K562 (cell line): Measurements from ENCODE around the gene VGF. TPM values are rescaled to one million over a fixed set of nuclear protein-coding genes. Genes with fewer than 3 reads are reported as not detected.

Source experiments
- ASH1L ChIP-seq: fragments of 450-650 bp; IDR thresholded peaks from 2 replicates; pipeline ENCODE4 v1.6.1; 2018; ENCODE audit warnings: borderline replicate concordance, mild to moderate bottlenecking, low read depth; ENCODE audit not compliant: partially characterized antibody
- CREB1 ChIP-seq, 2 experiments: sonication (generic) in 1 of 2; formaldehyde crosslinking in 1 of 2; IDR thresholded peaks; 2 replicates each; pipeline versions ENCODE4 v1.6.1 to v1.8.0; 2012 to 2022; ENCODE audit warnings: inconsistent platforms in 1 of 2, mild to moderate bottlenecking in 1 of 2, missing genetic modification reagents in 1 of 2, moderate library complexity in 1 of 2
- CREM ChIP-seq: IDR thresholded peaks from 2 replicates; pipeline ENCODE4 v1.6.1; 2014; ENCODE audit warnings: antibody characterized with exemption, low read depth
- ELF1 ChIP-seq: fragments of 200-800 bp; sonication (Bioruptor generic); IDR thresholded peaks from 2 replicates; pipeline ENCODE4 v1.6.1; 2016; ENCODE audit warnings: missing genetic modification characterization, missing compliant biosample characterization
- EWSR1 ChIP-seq: fragments of 450-650 bp; IDR thresholded peaks from 2 replicates; pipeline ENCODE4 v1.6.1; 2018; ENCODE audit warnings: borderline replicate concordance, mild to moderate bottlenecking, low read depth, moderate library complexity; ENCODE audit not compliant: partially characterized antibody
- GABPA ChIP-seq: fragments of 200-800 bp; sonication (Bioruptor generic); conservative IDR thresholded peaks from 2 replicates; pipeline ENCODE4 v1.6.1; 2016; ENCODE audit warnings: low read depth, missing genetic modification characterization, missing compliant biosample characterization
- HCFC1 ChIP-seq: IDR thresholded peaks from 2 replicates; pipeline ENCODE4 v1.6.1; 2012; ENCODE audit warnings: low read depth, low read length, improper control_type of control experiment
- LCOR ChIP-seq: sonication (generic); formaldehyde crosslinking; IDR thresholded peaks from 2 replicates; pipeline ENCODE4 v1.8.0; 2022; ENCODE audit warnings: mild to moderate bottlenecking, missing genetic modification reagents
- MIER1 ChIP-seq: fragments of 450-650 bp; IDR thresholded peaks from 2 replicates; pipeline ENCODE4 v1.6.1; 2016; ENCODE audit warnings: antibody characterized with exemption, mild to moderate bottlenecking, low read depth
- NONO ChIP-seq, 2 experiments: fragments of 200-400 bp in 1 of 2; fragments of 450-650 bp in 1 of 2; formaldehyde crosslinking in 1 of 2; IDR thresholded peaks; 2 replicates each; pipeline ENCODE4 v1.6.1; 2017; ENCODE audit warnings: low read depth in 2 of 2, mild to moderate bottlenecking in 2 of 2, moderate library complexity in 2 of 2, low read length in 1 of 2
- NRF1 ChIP-seq, 2 experiments: fragments of 450-650 bp; IDR thresholded peaks in 1 of 2; conservative IDR thresholded peaks in 1 of 2; 2 replicates each; pipeline ENCODE4 v1.6.1; 2014; ENCODE audit warnings: mild to moderate bottlenecking in 2 of 2
- OTX1 ChIP-seq: fragments of 450-650 bp; formaldehyde crosslinking; IDR thresholded peaks from 2 replicates; pipeline ENCODE4 v1.4.0; 2022; ENCODE audit warnings: mild to moderate bottlenecking
- POLR2G ChIP-seq: fragments of 200-400 bp; formaldehyde crosslinking; IDR thresholded peaks from 2 replicates; pipeline ENCODE4 v1.6.1; 2017; ENCODE audit warnings: low read depth, mild to moderate bottlenecking, antibody characterized with exemption, low read length, moderate library complexity
- RHOXF2B ChIP-seq: fragments of 250-450 bp; sonication (Bioruptor Pico); conservative IDR thresholded peaks from 2 replicates; pipeline ENCODE4 v1.5.1; 2021
- SP1 ChIP-seq: sonication (generic); formaldehyde crosslinking; IDR thresholded peaks from 2 replicates; pipeline ENCODE4 v1.8.1; 2022; ENCODE audit warnings: mild to moderate bottlenecking, missing genetic modification reagents
- SPI1 ChIP-seq: IDR thresholded peaks from 2 replicates; pipeline ENCODE4 v1.6.1; 2011; ENCODE audit warnings: low read depth, low read length, control low read depth, borderline replicate concordance
- SUPT5H ChIP-seq: fragments of 450-650 bp; IDR thresholded peaks from 2 replicates; pipeline ENCODE4 v1.6.1; 2016
- TEAD4 ChIP-seq, 2 experiments: sonication (generic) in 1 of 2; formaldehyde crosslinking in 1 of 2; IDR thresholded peaks; 2 replicates each; pipeline versions ENCODE4 v1.6.1 to v1.8.0; 2012 to 2022; ENCODE audit warnings: borderline replicate concordance in 1 of 2, inconsistent platforms in 1 of 2, low read length in 1 of 2, mild to moderate bottlenecking in 1 of 2, missing genetic modification reagents in 1 of 2
- ZBTB7A ChIP-seq: IDR thresholded peaks from 2 replicates; pipeline ENCODE4 v1.6.1; 2011; ENCODE audit warnings: low read depth, mild to moderate bottlenecking, low read length, moderate library complexity, borderline replicate concordance; ENCODE audit not compliant: control insufficient read depth
- ZFP36 ChIP-seq: fragments of 150-350 bp; IDR thresholded peaks from 2 replicates; pipeline ENCODE4 v1.6.1; 2018; ENCODE audit warnings: low read length, low read depth; ENCODE audit not compliant: partially characterized antibody
- ZKSCAN1 ChIP-seq: fragments of 150-350 bp; IDR thresholded peaks from 2 replicates; pipeline ENCODE4 v1.6.1; 2016; ENCODE audit warnings: low read depth, low read length
- ZNF583 ChIP-seq: fragments of 250-450 bp; sonication (Bioruptor Pico); IDR thresholded peaks from 2 replicates; pipeline ENCODE4 v1.4.0; 2020
- ZNF785 ChIP-seq: fragments of 250-450 bp; sonication (Bioruptor Pico); IDR thresholded peaks from 2 replicates; pipeline ENCODE4 v1.4.0; 2020; ENCODE audit warnings: mild to moderate bottlenecking
- polyA plus RNA-seq, 8 experiments: library from polyadenylated mRNA; depleted of rRNA in 4 of 8; stranded (reverse) in 5 of 8; unstranded in 3 of 8; fragments of >200 nt; fragmentation: Nextera tagmentation in 2 of 8; fragmentation: Illumina TruSeq in 1 of 8; extraction: Ambion mirVana in 2 of 8; extraction: Trizol in 1 of 8; gene quantifications; 2 replicates each; pipeline versions ENCODE4 v1.2.1 to v1.2.3, GENCODE V29; 2011 to 2014; ENCODE audit warnings: inconsistent platforms in 1 of 8, missing spikeins in 1 of 8
- total RNA-seq, 7 experiments: library from RNA; depleted of rRNA in 6 of 7; stranded (reverse); fragments of >200 nt in 6 of 7; fragmentation: Illumina TruSeq in 2 of 7; extraction: Trizol in 2 of 7; gene quantifications; 2 replicates each; pipeline versions ENCODE4 v1.2.1 to v1.2.3, GENCODE V29; 2011 to 2021; ENCODE audit warnings: low replicate concordance in 1 of 7
- TF ChIP-seq, protein P1 (sequence below): sonication (generic); formaldehyde crosslinking; IDR thresholded peaks from 2 replicates; pipeline ENCODE4 v1.8.0; 2022; ENCODE audit warnings: missing genetic modification reagents, mild to moderate bottlenecking, moderate library complexity, borderline replicate concordance
- TF ChIP-seq, protein P2 (sequence below): fragments of 250-450 bp; sonication (Bioruptor Pico); IDR thresholded peaks from 2 replicates; pipeline ENCODE4 v1.5.1; 2021; ENCODE audit warnings: mild to moderate bottlenecking
- TF ChIP-seq, protein P3 (sequence below): sonication (generic); formaldehyde crosslinking; IDR thresholded peaks from 2 replicates; pipeline ENCODE4 v1.8.0; 2022; ENCODE audit warnings: mild to moderate bottlenecking, missing genetic modification reagents

Gene VGF
- total and polyA plus RNA-seq, 9 of the 15 experiments (the other 6 are each of a cell fraction or from before 2014, with no cell fraction given): 0.03 to 5.7 (median 0.34) TPM

DNA sequence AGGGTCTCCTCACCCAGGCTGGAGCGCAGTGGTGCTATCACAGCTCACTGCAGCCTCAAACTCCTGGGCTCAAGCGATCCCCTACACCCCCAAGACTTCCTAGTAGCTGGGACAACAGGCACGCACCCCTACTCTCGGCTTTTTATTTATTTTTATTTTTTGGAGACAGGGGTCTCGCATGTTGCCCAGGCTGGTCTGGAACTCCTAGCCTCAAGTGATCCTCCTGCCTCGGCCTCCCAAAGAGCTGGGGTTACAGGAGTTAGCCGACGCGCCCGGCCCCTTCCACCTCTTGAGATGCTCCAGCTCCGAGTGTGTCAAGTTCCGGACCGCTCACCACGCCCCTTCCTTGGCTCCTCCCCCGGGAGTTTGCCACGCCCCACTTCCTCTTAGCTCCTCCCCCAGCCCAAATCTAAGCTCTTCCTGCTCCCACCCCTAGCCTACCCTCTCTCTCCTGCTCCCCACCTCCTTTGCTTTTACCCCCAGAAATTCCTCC lies 8.4 kb upstream of the VGF start (continued):
- TF ChIP-seq HCFC1: no peak
- peak; percentile 65 for TF ChIP-seq LCOR (CRISPR knock-in tag)
- TF ChIP-seq, protein P1, sequence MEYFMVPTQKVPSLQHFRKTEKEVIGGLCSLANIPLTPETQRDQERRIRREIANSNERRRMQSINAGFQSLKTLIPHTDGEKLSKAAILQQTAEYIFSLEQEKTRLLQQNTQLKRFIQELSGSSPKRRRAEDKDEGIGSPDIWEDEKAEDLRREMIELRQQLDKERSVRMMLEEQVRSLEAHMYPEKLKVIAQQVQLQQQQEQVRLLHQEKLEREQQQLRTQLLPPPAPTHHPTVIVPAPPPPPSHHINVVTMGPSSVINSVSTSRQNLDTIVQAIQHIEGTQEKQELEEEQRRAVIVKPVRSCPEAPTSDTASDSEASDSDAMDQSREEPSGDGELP: 0 out of 2 replicates have a peak, but pooled peaks have one; percentile 8
- TF ChIP-seq SPI1: peak; percentile 98
- no peak for TF ChIP-seq RHOXF2B (CRISPR knock-in tag)
- TF ChIP-seq CREB1 (IDR thresholded peaks at IDR 0.05): no peak
- peak; percentile 26; the same call in 1 of the 2 replicates for TF ChIP-seq CREB1 (CRISPR knock-in tag; IDR thresholded peaks at IDR 0.05)
- 0 out of 2 replicates have a peak, but pooled peaks have one; percentile 9 for TF ChIP-seq TEAD4 (IDR thresholded peaks at IDR 0.05; ENCODE audit: low read length)
- TF ChIP-seq TEAD4 (CRISPR knock-in tag; IDR thresholded peaks at IDR 0.05; ENCODE audit: borderline replicate concordance): no peak
- peak; percentile 88 for TF ChIP-seq ZFP36
- TF ChIP-seq POLR2G: 0 out of 2 replicates have a peak, but pooled peaks have one; percentile 20
- TF ChIP-seq ZNF583 (CRISPR knock-in tag): no peak
- 0 out of 2 replicates have a peak, but pooled peaks have one; percentile 11 for TF ChIP-seq OTX1 (CRISPR knock-in tag)
- TF ChIP-seq CREM: 0 out of 2 replicates have a peak, but pooled peaks have one; percentile 5
- TF ChIP-seq EWSR1: no peak
- no peak for TF ChIP-seq NONO (IDR thresholded peaks at IDR 0.05; ENCODE audit: low read depth in 2 of 2, low read length in 1 of 2)
- peak; percentile 28; the same call in 1 of the 2 replicates for TF ChIP-seq SP1 (CRISPR knock-in tag)
- 0 out of 2 replicates have a peak, but pooled peaks have one; percentile 32 for TF ChIP-seq ZKSCAN1
- TF ChIP-seq ELF1: peak; percentile 58
- peak; percentile 29 for TF ChIP-seq ASH1L
- TF ChIP-seq NRF1 (conservative IDR thresholded peaks at IDR 0.05 in 1 of 2, IDR thresholded peaks at IDR 0.05 in 1 of 2): peak; percentile 7 to 57; a peak in 2 of 4 replicates
- peak; percentile 37; the same call in 1 of the 2 replicates for TF ChIP-seq MIER1
- TF ChIP-seq, protein P2, sequence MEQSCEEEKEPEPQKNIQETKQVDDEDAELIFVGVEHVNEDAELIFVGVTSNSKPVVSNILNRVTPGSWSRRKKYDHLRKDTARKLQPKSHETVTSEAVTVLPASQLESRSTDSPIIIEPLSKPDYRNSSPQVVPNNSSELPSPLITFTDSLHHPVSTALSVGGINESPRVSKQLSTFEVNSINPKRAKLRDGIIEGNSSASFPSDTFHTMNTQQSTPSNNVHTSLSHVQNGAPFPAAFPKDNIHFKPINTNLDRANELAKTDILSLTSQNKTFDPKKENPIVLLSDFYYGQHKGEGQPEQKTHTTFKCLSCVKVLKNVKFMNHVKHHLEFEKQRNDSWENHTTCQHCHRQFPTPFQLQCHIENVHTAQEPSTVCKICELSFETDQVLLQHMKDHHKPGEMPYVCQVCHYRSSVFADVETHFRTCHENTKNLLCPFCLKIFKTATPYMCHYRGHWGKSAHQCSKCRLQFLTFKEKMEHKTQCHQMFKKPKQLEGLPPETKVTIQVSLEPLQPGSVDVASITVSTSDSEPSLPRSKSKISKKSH (CRISPR knock-in tag): no peak
- TF ChIP-seq, protein P3, sequence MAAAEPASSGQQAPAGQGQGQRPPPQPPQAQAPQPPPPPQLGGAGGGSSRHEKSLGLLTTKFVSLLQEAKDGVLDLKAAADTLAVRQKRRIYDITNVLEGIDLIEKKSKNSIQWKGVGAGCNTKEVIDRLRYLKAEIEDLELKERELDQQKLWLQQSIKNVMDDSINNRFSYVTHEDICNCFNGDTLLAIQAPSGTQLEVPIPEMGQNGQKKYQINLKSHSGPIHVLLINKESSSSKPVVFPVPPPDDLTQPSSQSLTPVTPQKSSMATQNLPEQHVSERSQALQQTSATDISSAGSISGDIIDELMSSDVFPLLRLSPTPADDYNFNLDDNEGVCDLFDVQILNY (CRISPR knock-in tag): no peak
- 0 out of 2 replicates have a peak, but pooled peaks have one; percentile 27 for TF ChIP-seq GABPA (tag)
- peak; percentile 42; the same call in 1 of the 2 replicates for TF ChIP-seq SUPT5H
- TF ChIP-seq ZBTB7A: 0 out of 2 replicates have a peak, but pooled peaks have one; percentile 15
- no peak for TF ChIP-seq ZNF785
